ENCODE measurements around the gene PECR.

- TF ChIP-seq EZH2phosphoT487 (IDR thresholded peaks at IDR 0.05; ENCODE audit: insufficient read depth, low read depth) (no peak), EZH2 (IDR thresholded peaks at IDR 0.05; ENCODE audit: insufficient read depth, poor library complexity, severe bottlenecking) (no peak)
These were observed 45.3 kb upstream of the PECR start for GRCh38 chr2:216126943-216127342.
